GM12892 (cell line): ENCODE data around the gene VWA2.

ENCODE experiments used
- DNase-seq: peaks from one replicate; pipeline ENCODE4 v3.0.0; 2011; ENCODE audit not compliant: insufficient read length
- FAIRE-seq: peaks from 2 replicates; lab custom pipeline; 2011; peaks lifted over from hg19 to GRCh38; lab: Jason Lieb, UNC
- POLR2A ChIP-seq: IDR thresholded peaks from 2 replicates; pipeline ENCODE4 v1.6.1; 2011; ENCODE audit warnings: low read depth, low read length, control low read depth
- POLR2AphosphoS5 ChIP-seq: IDR thresholded peaks from 2 replicates; pipeline ENCODE4 v1.6.1; 2011; ENCODE audit warnings: low read depth, low read length, control low read depth
- TAF1 ChIP-seq: IDR thresholded peaks from 2 replicates; pipeline ENCODE4 v1.6.1; 2011; ENCODE audit warnings: low read depth, mild to moderate bottlenecking, control low read depth, low read length, borderline replicate concordance

The VWA2 gene

DNA sequence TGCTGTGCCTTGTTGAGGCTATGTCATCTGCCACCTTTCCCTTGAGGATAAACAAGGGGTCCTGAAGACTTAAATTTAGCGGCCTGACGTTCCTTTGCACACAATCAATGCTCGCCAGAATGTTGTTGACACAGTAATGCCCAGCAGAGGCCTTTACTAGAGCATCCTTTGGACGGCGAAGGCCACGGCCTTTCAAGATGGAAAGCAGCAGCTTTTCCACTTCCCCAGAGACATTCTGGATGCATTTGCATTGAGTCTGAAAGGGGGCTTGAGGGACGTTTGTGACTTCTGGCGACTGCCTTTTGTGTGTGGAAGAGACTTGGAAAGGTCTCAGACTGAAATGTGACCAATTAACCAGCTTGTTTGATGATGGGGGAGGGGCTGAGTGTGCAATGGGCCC, 52.5 kb downstream of the VWA2 start:
- FAIRE-seq, result no peak
- TF ChIP-seq POLR2A (no peak), TAF1 (no peak), POLR2AphosphoS5 (no peak)
- no peak for DNase-seq

DNA sequence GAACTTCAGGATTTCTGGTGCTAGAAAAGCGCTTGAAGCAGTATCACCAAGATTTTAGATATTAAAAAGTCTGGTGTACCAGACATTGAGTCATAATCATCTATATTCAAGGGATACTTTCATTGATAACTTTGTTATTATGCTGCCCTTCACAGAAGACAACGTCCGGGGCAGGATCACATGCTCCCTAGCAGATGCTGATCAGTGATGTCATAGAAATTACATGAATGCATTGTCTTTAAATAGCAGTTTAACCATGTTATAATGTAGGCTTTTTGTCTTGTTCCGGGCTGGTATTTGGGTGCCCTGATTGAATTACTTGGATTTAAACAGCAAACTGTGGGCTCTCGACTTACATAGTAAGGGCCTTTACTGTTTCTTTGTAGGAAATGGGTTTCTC, 54.0 kb downstream of the VWA2 start:
- TF ChIP-seq POLR2A (no peak), TAF1 (no peak), POLR2AphosphoS5 (no peak)
- FAIRE-seq, result no peak
- DNase-seq, result no peak

DNA sequence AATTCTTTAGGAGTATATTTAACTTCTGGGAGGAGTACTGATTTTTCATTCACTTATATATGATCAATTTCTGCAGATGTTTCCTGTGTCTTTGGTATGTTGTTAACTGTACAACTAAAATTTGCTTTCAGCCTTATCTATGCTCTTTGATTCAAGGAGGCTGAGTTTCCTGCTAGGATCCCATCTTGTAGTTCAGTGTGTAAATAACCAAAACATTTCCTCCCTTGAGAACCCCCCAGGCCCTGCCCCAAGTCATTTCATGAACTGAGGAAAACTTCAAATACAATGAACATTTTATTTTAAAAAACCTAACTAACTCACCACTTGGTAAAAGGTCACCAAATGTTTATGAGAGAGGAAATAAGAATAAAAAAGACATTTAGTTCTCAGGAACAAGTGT, 55.5 kb downstream of the VWA2 start:
- DNase-seq (no peak), FAIRE-seq (no peak)
- TF ChIP-seq POLR2AphosphoS5 (no peak), POLR2A (no peak), TAF1 (no peak)

DNA sequence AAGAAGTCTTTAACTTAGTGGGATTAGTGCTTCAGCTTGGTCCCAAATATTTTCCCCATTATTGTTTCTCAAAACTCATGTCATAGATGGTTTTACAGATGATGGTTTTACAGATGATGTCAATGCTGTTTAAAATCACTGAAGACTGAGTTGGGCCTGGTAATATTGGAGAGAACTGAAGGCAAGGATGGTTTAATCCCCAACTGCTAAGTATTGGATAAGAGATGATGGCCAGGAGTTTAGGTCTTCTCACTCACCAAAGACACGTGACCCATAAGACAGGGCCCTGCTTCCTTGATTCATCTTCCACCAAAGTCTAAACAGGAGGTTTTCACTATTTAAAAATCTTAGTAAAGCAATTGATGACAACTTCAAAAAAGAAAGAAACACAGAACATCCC, 56.3 kb downstream of the VWA2 start:
- FAIRE-seq (no peak), DNase-seq (no peak)
- no peak for TF ChIP-seq TAF1
- TF ChIP-seq POLR2A, result no peak
- no peak for TF ChIP-seq POLR2AphosphoS5

DNA sequence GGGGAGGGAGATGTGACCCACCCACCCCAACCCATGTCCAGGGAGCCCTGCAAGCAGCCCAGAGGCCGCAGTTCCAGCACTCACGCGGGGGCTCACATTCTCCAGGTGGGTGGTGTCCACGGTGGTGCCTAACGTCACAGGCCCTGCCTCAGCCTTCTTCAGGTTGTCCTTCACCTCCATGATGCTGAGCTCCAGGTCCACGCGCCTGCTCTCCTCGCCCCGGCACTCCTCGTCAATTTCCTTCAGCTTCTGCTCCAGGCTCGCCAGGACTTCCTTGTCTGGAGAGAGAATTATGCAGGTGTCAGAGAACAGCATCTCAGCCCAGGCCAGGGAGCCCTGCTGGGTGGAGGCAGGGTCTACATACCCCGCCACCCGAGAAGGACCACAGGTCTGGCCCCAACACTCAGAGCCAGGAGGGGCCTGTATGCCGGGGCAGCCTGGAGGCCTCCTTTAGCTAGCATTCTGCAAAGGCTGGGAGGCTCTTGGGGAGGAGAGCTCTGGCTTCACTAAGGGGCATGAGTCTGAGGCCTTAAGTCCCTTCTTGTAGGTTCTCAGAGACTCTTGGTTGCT, 58.2 kb downstream of the VWA2 start:
- DNase-seq, result no peak
- TF ChIP-seq POLR2A (no peak), TAF1 (no peak), POLR2AphosphoS5 (no peak)
- no peak for FAIRE-seq

DNA sequence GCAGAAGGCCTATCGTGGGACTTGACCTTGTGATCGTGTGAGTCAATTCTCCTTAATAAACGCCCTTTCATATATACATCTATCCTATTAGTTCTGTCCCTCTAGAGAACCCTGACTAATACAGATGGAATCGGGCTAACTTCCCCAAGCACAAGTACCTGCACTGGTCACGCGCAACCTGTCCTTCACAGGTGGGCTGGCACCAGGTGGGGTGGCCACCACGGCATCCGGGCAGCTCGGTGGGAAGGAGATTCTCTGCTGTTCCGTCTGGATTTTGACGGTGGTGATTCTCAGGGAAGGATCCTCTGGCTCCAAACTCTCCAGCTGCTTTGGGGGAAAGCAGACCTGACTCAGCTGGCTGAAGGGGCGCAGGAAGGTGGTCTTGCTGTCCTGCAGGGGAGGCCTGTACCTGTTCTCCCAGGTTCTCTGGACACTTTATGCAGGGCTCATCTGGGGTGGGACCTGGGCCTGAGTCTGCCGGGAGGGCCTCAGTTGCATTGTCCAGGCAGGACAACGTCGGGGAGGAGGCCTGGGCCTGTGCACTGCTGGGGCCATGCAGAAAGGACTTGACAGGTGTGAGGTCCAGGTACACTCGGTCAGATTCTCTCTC, 61.1 kb downstream of the VWA2 start:
- DNase-seq (no peak), FAIRE-seq (no peak)
- TF ChIP-seq TAF1, result no peak
- TF ChIP-seq POLR2A, result no peak
- TF ChIP-seq POLR2AphosphoS5, result no peak

DNA sequence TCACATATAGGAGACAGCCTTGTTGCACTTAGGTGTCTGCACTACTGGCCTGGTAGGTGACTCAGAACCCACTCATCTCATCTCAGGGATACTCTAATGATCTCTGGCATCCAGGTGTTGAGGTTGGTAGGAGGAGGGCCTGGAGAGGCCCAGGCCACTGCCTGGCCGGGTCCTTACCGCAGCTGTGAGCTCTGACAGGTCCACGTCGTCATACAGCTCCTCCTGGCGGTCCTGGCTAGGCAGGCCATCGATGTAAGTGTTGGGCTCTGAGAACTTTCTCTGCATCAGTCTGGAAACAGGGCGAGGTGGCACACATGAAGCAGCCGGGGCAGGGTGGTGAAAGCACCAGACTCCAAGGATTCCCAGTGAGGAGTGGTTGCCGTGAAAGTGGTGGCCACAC, 62.1 kb downstream of the VWA2 start:
- FAIRE-seq (peak; percentile 5), DNase-seq (no peak)
- no peak for TF ChIP-seq POLR2A

DNA sequence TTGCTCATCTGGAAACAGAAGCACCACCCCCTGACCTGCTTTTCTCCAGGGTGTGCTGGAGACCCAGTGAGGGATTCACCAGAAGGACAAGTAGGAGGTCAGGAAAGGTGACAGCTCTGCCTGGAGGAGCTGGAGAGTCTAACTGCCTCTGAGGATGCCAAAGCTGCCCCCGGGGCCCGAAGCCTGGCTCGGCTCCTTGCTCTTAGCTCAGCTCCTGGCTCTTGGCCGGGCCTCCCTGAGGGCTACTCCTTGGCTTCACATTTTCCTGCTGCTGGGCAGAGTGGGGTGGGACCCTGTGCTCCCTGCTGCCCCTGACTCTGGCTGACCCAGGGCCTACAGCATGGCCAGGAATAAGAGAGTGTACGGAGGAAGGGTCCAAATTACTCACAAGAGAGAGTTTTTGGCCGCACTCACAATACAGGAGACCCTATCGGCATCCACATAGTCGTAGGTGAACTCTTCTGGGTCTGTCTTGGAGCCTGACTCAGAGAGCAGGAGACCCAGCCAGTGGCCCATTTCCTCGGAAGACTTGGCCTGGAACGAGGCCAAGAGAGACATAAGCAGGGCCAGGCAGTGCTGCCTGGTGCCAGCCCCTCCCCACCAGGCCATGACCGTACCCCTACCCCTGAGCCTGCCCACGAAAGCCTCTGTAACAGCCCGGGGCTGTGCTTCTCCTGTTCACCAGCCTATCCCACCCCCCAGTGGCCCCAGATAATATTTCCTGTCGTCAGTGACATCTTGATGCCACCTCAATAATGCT, 63.1 kb downstream of the VWA2 start:
- FAIRE-seq, result no peak
- TF ChIP-seq TAF1 (no peak), POLR2AphosphoS5 (no peak), POLR2A (no peak)
- no peak for DNase-seq

DNA sequence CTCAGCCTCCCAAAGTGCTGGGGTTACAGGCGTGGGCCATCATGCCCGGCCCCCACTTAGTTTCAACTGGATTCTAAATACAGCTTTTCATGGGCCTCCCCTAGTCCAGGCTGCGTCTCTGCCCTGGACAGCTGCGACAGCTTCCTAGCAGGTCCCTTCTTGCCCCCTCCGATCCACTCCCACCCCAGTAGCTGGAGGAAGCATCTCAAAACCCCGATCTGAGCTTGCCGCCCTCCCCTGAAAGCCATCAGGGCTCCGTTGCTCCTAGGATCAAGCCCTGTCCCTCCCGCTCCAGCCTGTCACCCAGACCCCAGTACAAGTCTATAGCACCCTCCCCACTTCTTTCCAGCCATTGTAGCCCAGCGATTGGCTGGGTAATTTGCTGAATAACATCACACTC, 64.5 kb downstream of the VWA2 start:
- TF ChIP-seq TAF1 (no peak), POLR2AphosphoS5 (no peak), POLR2A (no peak)
- FAIRE-seq (no peak), DNase-seq (no peak)

DNA sequence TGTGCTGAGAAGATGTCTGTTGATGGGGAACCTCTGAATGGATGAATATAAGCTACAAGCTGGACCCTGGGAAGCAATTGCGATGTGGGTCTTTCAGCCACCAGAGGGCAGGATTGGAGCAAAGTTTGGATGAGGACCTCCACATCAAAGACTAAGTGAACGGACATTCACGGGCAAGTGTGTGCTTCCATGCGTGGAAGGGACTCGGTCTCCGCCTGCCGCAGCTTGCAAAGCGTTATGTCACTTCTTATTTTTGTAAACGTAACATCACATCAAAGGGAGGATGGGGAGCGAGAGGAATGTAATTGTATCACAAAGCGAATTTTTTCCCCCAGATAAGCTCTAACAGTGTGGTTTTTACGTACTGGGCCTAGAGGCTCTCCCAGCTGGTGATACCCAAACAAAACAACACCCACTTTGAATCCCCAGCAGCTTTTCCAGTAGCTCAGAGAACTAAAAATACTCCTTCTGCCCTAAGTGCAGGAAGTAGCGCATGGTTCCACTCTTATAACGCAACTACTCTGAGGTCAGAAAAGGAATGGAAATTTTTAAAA, 65.0 kb downstream of the VWA2 start:
- FAIRE-seq, result peak; percentile 97
- TF ChIP-seq POLR2AphosphoS5 (no peak), TAF1 (no peak), POLR2A (no peak)

DNA sequence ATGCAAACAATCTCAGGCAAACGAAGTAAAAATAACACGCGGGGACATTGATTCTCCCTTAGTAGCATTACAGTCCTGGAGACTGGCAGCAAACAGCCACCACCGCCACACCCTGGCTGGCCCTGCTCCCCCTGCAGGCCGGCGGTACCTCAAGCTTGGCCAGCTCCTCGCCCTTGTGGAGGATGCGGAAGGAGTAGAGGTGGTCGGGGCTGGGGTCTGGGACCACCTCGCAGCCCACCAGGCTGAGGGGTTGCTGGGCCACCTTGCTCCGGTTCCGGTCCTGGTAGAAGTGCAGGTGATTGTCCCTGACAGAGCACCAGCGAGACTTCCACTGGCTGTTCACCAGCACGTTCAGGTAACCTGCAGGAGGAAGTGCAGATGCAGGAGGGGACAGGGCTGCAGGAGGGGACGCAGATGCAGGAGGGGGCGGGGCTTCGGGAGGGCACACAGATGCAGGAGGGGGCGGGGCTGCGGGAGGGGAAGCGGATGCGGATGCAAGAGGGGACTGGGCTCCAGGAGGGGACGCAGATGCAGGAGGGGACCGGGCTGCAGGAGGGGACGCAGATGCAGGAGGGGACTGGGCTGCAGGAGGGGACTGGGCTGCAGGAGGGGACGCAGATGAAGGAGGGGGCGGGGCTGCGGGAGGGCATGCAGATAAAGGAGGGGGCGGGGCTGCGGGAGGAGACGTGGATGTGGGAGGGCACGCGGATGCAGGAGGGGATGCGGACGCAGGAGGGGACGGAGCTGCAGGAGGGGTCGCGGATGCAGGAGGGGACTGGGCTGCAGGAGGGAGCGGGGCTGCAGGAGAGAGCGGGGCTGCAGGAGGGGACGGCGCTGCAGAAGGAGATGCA, 65.7 kb downstream of the VWA2 start:
- DNase-seq (peak; percentile 43), FAIRE-seq (peak; percentile 73)
- TF ChIP-seq POLR2A (no peak), TAF1 (no peak), POLR2AphosphoS5 (no peak)

More for the DNA sequence above, 65.0 kb downstream of the VWA2 start:
- peak; percentile 55 for DNase-seq
